NCI-H128 (cell line): ENCODE results near the gene C1QL1.

Experiments used
- DNase-seq: peaks from one replicate; lab custom pipeline; 2025; ENCODE audit not compliant: unreplicated experiment; lab: John Stamatoyannopoulos, UW

C1QL1 gene

GRCh38 chr17:44989552-44990138 is 21.5 kb upstream of the C1QL1 start:
- DNase-seq = no peak

GRCh38 chr17:44988044-44988942 is 20.2 kb upstream of the C1QL1 start:
- DNase-seq = no peak

- DNase-seq = no peak
Measured at GRCh38 chr17:44983563-44983962, 15.5 kb upstream of the C1QL1 start.

- no peak for DNase-seq
Measured at GRCh38 chr17:44982113-44982702, 14.1 kb upstream of the C1QL1 start.

- no peak for DNase-seq
Measured at GRCh38 chr17:44981221-44981968, 13.3 kb upstream of the C1QL1 start.

GRCh38 chr17:44979426-44979995 is 11.4 kb upstream of the C1QL1 start:
- no peak for DNase-seq

- no peak for DNase-seq
Measured at GRCh38 chr17:44978807-44979206, 10.7 kb upstream of the C1QL1 start.

- DNase-seq = no peak
Measured at GRCh38 chr17:44977814-44978550, 9.9 kb upstream of the C1QL1 start.

- DNase-seq = no peak
Measured at GRCh38 chr17:44977065-44977464, 9.0 kb upstream of the C1QL1 start.

GRCh38 chr17:44976206-44976605 is 8.1 kb upstream of the C1QL1 start:
- no peak for DNase-seq

- DNase-seq = no peak
Measured at GRCh38 chr17:44972953-44973352, 4.8 kb upstream of the C1QL1 start.

- DNase-seq = no peak
Measured at GRCh38 chr17:44971776-44972483, 3.8 kb upstream of the C1QL1 start.

GRCh38 chr17:44970136-44970741 is 2.1 kb upstream of the C1QL1 start:
- no peak for DNase-seq

GRCh38 chr17:44969144-44969780 is 1.2 kb upstream of the C1QL1 start:
- DNase-seq = no peak

GRCh38 chr17:44967907-44968224 is 237 bp downstream of the C1QL1 start:
- DNase-seq = no peak

GRCh38 chr17:44967026-44967906 is 837 bp downstream of the C1QL1 start:
- DNase-seq = no peak

- DNase-seq = no peak
Measured at GRCh38 chr17:44966348-44967025, 1.6 kb downstream of the C1QL1 start.
